Common myeloid progenitor, CD34-positive (primary cell): ENCODE results near the gene TOP1.

ENCODE experiments used
- CTCF ChIA-PET: fragments of 350-600 bp; sonication (Branson Sonifier 250); formaldehyde crosslinking; loops from one replicate; lab custom pipeline; 2021; ENCODE audit warnings: antibody characterized with exemption; lab: Charles Lee
- POLR2A ChIA-PET: fragments of 350-600 bp; sonication (Branson Sonifier 250); formaldehyde crosslinking; loops from one replicate; lab custom pipeline; 2021; ENCODE audit warnings: antibody characterized with exemption; lab: Charles Lee
- DNase-seq, 3 donors: peaks; one replicate each; pipeline versions ENCODE4 v3.0.0 to v3.0.0-alpha.2; 2013
- H3K27ac ChIP-seq, 2 experiments: 1 replicate in 1 of 2; 2 replicates in 1 of 2; pipeline ENCODE4 v1.7.0; 2013; ENCODE audit warnings: inconsistent platforms in 2 of 2, low read length in 2 of 2, mild to moderate bottlenecking in 2 of 2, low read depth in 1 of 2, moderate library complexity in 1 of 2; ENCODE audit not compliant: severe bottlenecking in 2 of 2, insufficient read depth in 1 of 2, poor library complexity in 1 of 2
- H3K27me3 ChIP-seq, 5 experiments: replicated peaks in 2 of 5; 1 replicate in 3 of 5; 2 replicates in 2 of 5; pipeline versions ENCODE4 v1.6.1 to v1.7.0; 2013; ENCODE audit warnings: low read length in 4 of 5, mild to moderate bottlenecking in 2 of 5, moderate library complexity in 2 of 5, inconsistent platforms in 1 of 5; ENCODE audit not compliant: insufficient read depth in 5 of 5, control insufficient read depth in 4 of 5
- H3K36me3 ChIP-seq, 4 experiments: 1 replicate in 2 of 4; 2 replicates in 2 of 4; pipeline versions ENCODE4 v1.6.1 to v1.7.0; 2013; ENCODE audit warnings: low read length in 3 of 4, control low read depth in 1 of 4, mild to moderate bottlenecking in 1 of 4; ENCODE audit not compliant: control insufficient read depth in 4 of 4, insufficient read depth in 4 of 4
- H3K4me1 ChIP-seq, 4 experiments: 1 replicate in 3 of 4; 2 replicates in 1 of 4; pipeline versions ENCODE4 v1.6.1 to v1.7.1; 2013; ENCODE audit warnings: low read length in 3 of 4, mild to moderate bottlenecking in 3 of 4, control low read depth in 1 of 4, inconsistent platforms in 1 of 4, moderate library complexity in 1 of 4; ENCODE audit not compliant: control insufficient read depth in 4 of 4, insufficient read depth in 4 of 4; ENCODE audit errors: control extremely low read depth in 1 of 4
- H3K4me3 ChIP-seq, 7 experiments: 1 replicate in 4 of 7; 2 replicates in 3 of 7; pipeline versions ENCODE4 v1.5.1 to v1.7.0; 2013; ENCODE audit warnings: mild to moderate bottlenecking in 7 of 7, low read length in 6 of 7, moderate library complexity in 6 of 7, inconsistent platforms in 2 of 7, low read depth in 2 of 7, control low read depth in 1 of 7; ENCODE audit not compliant: insufficient read depth in 4 of 7, control insufficient read depth in 1 of 7; ENCODE audit errors: extremely low read depth in 1 of 7
- H3K9me3 ChIP-seq, 5 experiments: 1 replicate in 4 of 5; 2 replicates in 1 of 5; pipeline versions ENCODE4 v1.6.1 to v1.7.1; 2013; ENCODE audit warnings: low read length in 4 of 5, mild to moderate bottlenecking in 2 of 5, inconsistent platforms in 1 of 5, low read depth in 1 of 5, moderate library complexity in 1 of 5; ENCODE audit not compliant: control insufficient read depth in 4 of 5, insufficient read depth in 2 of 5; ENCODE audit errors: control extremely low read depth in 1 of 5
- WGBS: methylation state at CpG from one replicate; pipeline ENCODE4 v1.1.5; 2013; ENCODE audit not compliant: insufficient coverage; 5-methylcytosine and 5-hydroxymethylcytosine counted together

Gene TOP1

DNA sequence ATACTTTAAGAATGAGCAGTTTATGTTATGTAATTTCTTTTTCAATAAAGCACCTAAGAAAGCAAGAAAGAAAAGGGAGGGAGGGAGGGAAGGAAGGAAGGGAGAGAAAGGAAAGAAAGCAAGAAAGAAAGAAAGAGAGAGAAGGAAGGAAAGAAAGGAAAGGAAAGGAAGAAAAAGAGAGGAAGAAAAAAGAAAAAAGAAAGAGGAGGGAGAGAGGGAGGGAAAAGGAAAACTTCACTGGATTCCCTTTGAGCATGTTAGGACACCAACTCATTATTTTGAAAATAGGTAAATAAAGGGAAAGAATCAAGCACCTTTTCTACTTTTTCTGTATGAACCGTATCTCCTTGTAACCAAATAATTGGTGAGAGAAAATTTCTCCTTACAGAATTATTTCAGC is 32.3 kb upstream of the TOP1 start:
- no CpG with 5 or more reads among the region's 1 CpG for WGBS
- Histone ChIP-seq H3K36me3 (no peaks in the 10 kb centered on the region), H3K27ac (no peak overlapping the region), H3K4me3 (no peak overlapping the region), H3K27me3 (no peaks in the 10 kb centered on the region), H3K4me1 (peaks cover 7 to 13% (median 12%) of the 10 kb centered on the region in 4 experiments), H3K9me3 (no peaks in the 10 kb centered on the region)
- DNase-seq: no peak
- POLR2A ChIA-PET: no interaction called here
- CTCF ChIA-PET: interaction anchor here (8.3 kb wide), 1 partner anchor 12 kb away, joined by 96 read pairs; no protein-coding TSS in a partner anchor

- CTCF ChIA-PET: no interaction called here
- no peak for DNase-seq
These were observed 31.5 kb upstream of the TOP1 start for GRCh38 chr20:40997116-40997515.

DNA sequence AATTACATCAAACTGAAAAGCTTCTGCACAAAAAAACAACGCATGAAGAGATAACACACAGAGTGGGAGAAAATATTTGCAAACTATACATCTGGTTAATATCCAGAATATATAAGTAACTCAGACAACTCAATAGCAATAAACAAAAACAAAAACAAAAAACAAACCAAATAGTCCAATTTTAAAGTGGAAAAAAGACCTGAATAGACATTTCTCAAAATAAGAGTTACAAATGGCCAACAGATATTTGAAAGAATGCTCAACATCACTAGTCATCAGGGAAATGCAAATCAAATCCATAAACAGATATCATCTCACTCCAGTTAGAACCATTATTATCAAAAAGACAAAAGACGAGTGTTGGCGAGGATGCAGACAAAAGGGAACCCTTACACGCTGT is 28.8 kb upstream of the TOP1 start:
- CTCF ChIA-PET: interaction anchor here (1.6 to 1.8 kb wide), 2 partner anchors 8 to 79 kb away, joined by 3 to 7 read pairs; no protein-coding TSS in a partner anchor

More at GRCh38 chr20:40997116-40997515, 31.5 kb upstream of the TOP1 start:
- Histone ChIP-seq H3K9me3 (no peaks in the 10 kb centered on the region), H3K27ac (no peak overlapping the region), H3K4me3 (no peak overlapping the region), H3K27me3 (no peaks in the 10 kb centered on the region), H3K4me1 (peaks cover 0 to 5% (median 5%) of the 10 kb centered on the region in 4 experiments), H3K36me3 (no peaks in the 10 kb centered on the region)
- 98% methylated on average over 6 of the region's 6 CpGs for WGBS
- POLR2A ChIA-PET: interaction anchor here (0.6 kb wide), 2 partner anchors 9 to 14 kb away, joined by 3 to 4 read pairs; no protein-coding TSS in a partner anchor

DNA sequence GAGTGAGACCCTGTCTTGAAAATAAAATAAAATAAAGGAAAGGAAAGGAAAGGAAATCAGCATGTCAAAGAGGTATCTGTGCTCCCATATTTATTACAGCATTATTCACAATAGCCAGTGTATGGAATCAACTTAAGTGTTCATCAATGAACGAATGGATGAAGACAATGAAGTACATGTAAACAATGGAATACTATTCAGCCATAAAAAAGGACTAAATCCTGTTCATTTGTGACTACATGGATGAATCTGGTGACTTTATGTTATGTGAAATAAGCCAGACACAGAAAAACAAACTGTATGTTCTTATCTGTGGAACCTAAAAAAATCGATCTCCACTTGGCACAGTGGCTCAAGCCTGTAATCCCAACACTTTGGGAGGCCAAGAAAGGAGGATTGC is 28.0 kb upstream of the TOP1 start:
- Histone ChIP-seq H3K27ac (no peak overlapping the region), H3K27me3 (no peaks in the 10 kb centered on the region), H3K9me3 (no peaks in the 10 kb centered on the region), H3K4me3 (no peak overlapping the region), H3K36me3 (no peaks in the 10 kb centered on the region), H3K4me1 (peaks cover 2 to 24% (median 20%) of the 10 kb centered on the region in 4 experiments)
- ChIA-PET CTCF (interaction anchor here (1.8 kb wide), 1 partner anchor 9 kb away, joined by 7 read pairs; no protein-coding TSS in a partner anchor), POLR2A (no interaction called here)
- DNase-seq: no peak
- 100% methylated on average over 1 of the region's 2 CpGs for WGBS

More for the DNA sequence above, 28.8 kb upstream of the TOP1 start:
- H3K4me3 ChIP-seq: no peak overlapping the region
- H3K36me3 ChIP-seq: no peaks in the 10 kb centered on the region
- H3K27ac ChIP-seq: no peak overlapping the region
- H3K4me1 ChIP-seq: peaks cover 0 to 16% (median 13%) of the 10 kb centered on the region in 4 experiments
- POLR2A ChIA-PET: no interaction called here
- WGBS: no CpG with 5 or more reads among the region's 4 CpGs
- no peak for DNase-seq
- no peaks in the 10 kb centered on the region for H3K9me3 ChIP-seq
- H3K27me3 ChIP-seq: no peaks in the 10 kb centered on the region

GRCh38 chr20:41001497-41001896 is 27.1 kb upstream of the TOP1 start:
- Histone ChIP-seq H3K4me3 (no peak overlapping the region), H3K4me1 (peaks cover 3 to 30% (median 22%) of the 10 kb centered on the region in 4 experiments), H3K27ac (no peak overlapping the region), H3K27me3 (no peaks in the 10 kb centered on the region), H3K36me3 (no peaks in the 10 kb centered on the region), H3K9me3 (peaks cover 0 to 4% (median 1%) of the 10 kb centered on the region in 5 experiments)
- ChIA-PET POLR2A (no interaction called here), CTCF (interaction anchor here (0.6 to 0.7 kb wide), 2 partner anchors 71 to 214 kb away, joined by 3 read pairs; no protein-coding TSS in a partner anchor)
- WGBS: no CpG with 5 or more reads among the region's 4 CpGs
- no peak for DNase-seq

DNA sequence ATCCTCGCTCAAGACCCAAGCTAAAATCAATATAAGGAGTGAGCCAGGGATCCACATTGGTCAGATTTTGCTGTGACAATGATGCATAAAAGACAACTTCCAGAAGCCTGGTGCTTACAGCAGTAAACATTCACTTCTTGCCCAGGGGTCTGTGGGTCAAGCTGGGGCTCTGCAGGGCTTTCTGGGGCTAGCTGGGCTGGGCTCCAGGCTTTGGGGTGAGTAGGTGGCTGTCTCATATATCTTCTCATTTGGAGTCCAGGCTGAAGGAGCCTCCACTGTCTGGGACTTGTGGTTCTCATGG is 25.8 kb upstream of the TOP1 start:
- no peak overlapping the region for H3K4me3 ChIP-seq
- no peaks in the 10 kb centered on the region for H3K36me3 ChIP-seq
- H3K4me1 ChIP-seq: peaks cover 3 to 39% (median 30%) of the 10 kb centered on the region in 4 experiments
- no peak for DNase-seq
- ChIA-PET CTCF (interaction anchor here (1.0 kb wide), 1 partner anchor 92 kb away, joined by 3 read pairs; no protein-coding TSS in a partner anchor), POLR2A (no interaction called here)
- H3K27me3 ChIP-seq: no peaks in the 10 kb centered on the region
- peaks cover 0 to 6% (median 3%) of the 10 kb centered on the region in 5 experiments for H3K9me3 ChIP-seq
- 80% methylated on average over 1 of the region's 1 CpG for WGBS
- peak overlapping the region in 1 of 2 experiments; percentile 65 for H3K27ac ChIP-seq

GRCh38 chr20:41003143-41003935 is 25.3 kb upstream of the TOP1 start:
- 41% methylated on average over 10 of the region's 12 CpGs for WGBS
- POLR2A ChIA-PET: no interaction called here

More at GRCh38 chr20:41003143-41003935, 25.3 kb upstream of the TOP1 start:
- H3K9me3 ChIP-seq: peaks cover 0 to 6% (median 3%) of the 10 kb centered on the region in 5 experiments
- H3K27ac ChIP-seq: peak overlapping the region in 1 of 2 experiments; percentile 65
- peak overlapping the region in 2 of 7 experiments; percentile 35 to 45 for H3K4me3 ChIP-seq
- H3K27me3 ChIP-seq: no peaks in the 10 kb centered on the region
- peak; percentile 87 to 95 (median 92) for DNase-seq
- CTCF ChIA-PET: no interaction called here
- H3K36me3 ChIP-seq: no peaks in the 10 kb centered on the region
- H3K4me1 ChIP-seq: peaks cover 8 to 45% (median 36%) of the 10 kb centered on the region in 4 experiments
